PC-3 (cell line): ENCODE data around the gene ARHGEF6. TPM values are rescaled to one million over a fixed set of nuclear protein-coding genes. Genes with fewer than 3 reads are reported as not detected.

Experiments
- ATAC-seq: fragments of 200-7000 bp; cut with Tn5 transposase; 2 replicates; pipeline ENCODE4 v1.9.1; 2020; ENCODE audit warnings: mild to moderate bottlenecking, moderate library complexity
- BruUV-seq: library from RNA; stranded (reverse); fragments of 400-500 nt; replicated peaks from 2 replicates; lab custom pipeline; 2021; lab: Mats Ljungman, UMichigan
- CTCF ChIA-PET: fragments of 300-600 bp; sonication (Branson Sonifier 250); formaldehyde crosslinking; loops from one replicate; lab custom pipeline; 2022; ENCODE audit warnings: antibody characterized with exemption; lab: Charles Lee
- POLR2A ChIA-PET: fragments of 300-600 bp; sonication (Branson Sonifier 250); formaldehyde crosslinking; loops from one replicate; lab custom pipeline; 2022; ENCODE audit warnings: antibody characterized with exemption; ENCODE audit not compliant: unreplicated experiment; lab: Charles Lee
- DNase-seq: peaks from one replicate; pipeline ENCODE4 v3.0.0-alpha.2; 2015
- H2AFZ ChIP-seq: fragments of 300-600 bp; sonication (generic); 2 replicates; pipeline ENCODE4 v1.6.0; 2016; ENCODE audit warnings: antibody characterized with exemption, low read length
- H3F3A ChIP-seq: fragments of 300-600 bp; sonication (generic); one replicate; pipeline ENCODE4 v1.6.0; 2017; ENCODE audit warnings: antibody characterized with exemption, low read length, control low read depth, mild to moderate bottlenecking; ENCODE audit not compliant: unreplicated experiment
- H3K27ac ChIP-seq: fragments of 300-600 bp; sonication (generic); 2 replicates; pipeline ENCODE4 v1.5.1; 2016; ENCODE audit warnings: mild to moderate bottlenecking, low read length
- H3K27me3 ChIP-seq: fragments of 300-600 bp; sonication (generic); 2 replicates; pipeline ENCODE4 v1.6.1; 2016; ENCODE audit warnings: low read length, mixed read lengths
- H3K36me3 ChIP-seq: fragments of 300-600 bp; sonication (generic); 2 replicates; pipeline ENCODE4 v1.6.1; 2016; ENCODE audit warnings: low read depth, mixed run types, low read length, mixed read lengths
- H3K4me1 ChIP-seq: fragments of 300-600 bp; sonication (generic); 2 replicates; pipeline ENCODE4 v1.5.1; 2016; ENCODE audit warnings: low read length; ENCODE audit not compliant: insufficient read depth
- H3K4me2 ChIP-seq: fragments of 300-600 bp; sonication (generic); 2 replicates; pipeline ENCODE4 v1.6.0; 2016; ENCODE audit warnings: low read length
- H3K4me3 ChIP-seq: fragments of 300-600 bp; sonication (generic); 2 replicates; pipeline ENCODE4 v1.5.1; 2016; ENCODE audit warnings: mild to moderate bottlenecking, low read length, mixed read lengths
- H3K79me2 ChIP-seq: fragments of 300-600 bp; sonication (generic); 2 replicates; pipeline ENCODE4 v1.6.1; 2017; ENCODE audit warnings: low read length, mixed read lengths
- H3K9ac ChIP-seq: fragments of 300-600 bp; sonication (generic); 2 replicates; pipeline ENCODE4 v1.6.0; 2016; ENCODE audit warnings: mild to moderate bottlenecking, low read length
- H3K9me2 ChIP-seq: fragments of 300-600 bp; sonication (generic); replicated peaks from 2 replicates; pipeline ENCODE4 v1.6.1; 2016; ENCODE audit warnings: mixed run types, low read length, mixed read lengths
- H3K9me3 ChIP-seq: fragments of 300-600 bp; sonication (generic); 2 replicates; pipeline ENCODE4 v1.6.1; 2016; ENCODE audit warnings: low read length, mixed read lengths
- H4K20me1 ChIP-seq: fragments of 300-600 bp; sonication (generic); 2 replicates; pipeline ENCODE4 v1.6.1; 2016; ENCODE audit warnings: low read length, mixed read lengths
- EZH2 ChIP-seq: fragments of 300-600 bp; sonication (generic); IDR thresholded peaks from one replicate; pipeline ENCODE4 v1.6.1; 2017; ENCODE audit warnings: antibody characterized with exemption, mild to moderate bottlenecking, low read length; ENCODE audit not compliant: unreplicated experiment
- EZH2phosphoT487 ChIP-seq: fragments of 300-600 bp; sonication (generic); IDR thresholded peaks from 2 replicates; pipeline ENCODE4 v1.6.1; 2018; ENCODE audit warnings: mild to moderate bottlenecking, antibody characterized with exemption, low read length, borderline replicate concordance
- intact Hi-C: fragments of 100-400 bp; cut with micrococcal nuclease; formaldehyde crosslinking; loops from 2 replicates; pipeline ENCODE4 v1.9.0; 2023
- total RNA-seq: library from RNA; depleted of rRNA; stranded (reverse); fragments of >200 nt; gene quantifications from 2 replicates; pipeline ENCODE4 v1.2.3, GENCODE V29; 2014
- TF ChIP-seq, protein P1 (sequence below): fragments of 300-600 bp; sonication (generic); conservative IDR thresholded peaks from 2 replicates; pipeline ENCODE4 v1.5.1; 2017; ENCODE audit warnings: antibody characterized with exemption, low read depth, mild to moderate bottlenecking, low read length

Gene ARHGEF6
- total RNA-seq, 1 experiment from 2014 or later = 3.3 TPM

DNA sequence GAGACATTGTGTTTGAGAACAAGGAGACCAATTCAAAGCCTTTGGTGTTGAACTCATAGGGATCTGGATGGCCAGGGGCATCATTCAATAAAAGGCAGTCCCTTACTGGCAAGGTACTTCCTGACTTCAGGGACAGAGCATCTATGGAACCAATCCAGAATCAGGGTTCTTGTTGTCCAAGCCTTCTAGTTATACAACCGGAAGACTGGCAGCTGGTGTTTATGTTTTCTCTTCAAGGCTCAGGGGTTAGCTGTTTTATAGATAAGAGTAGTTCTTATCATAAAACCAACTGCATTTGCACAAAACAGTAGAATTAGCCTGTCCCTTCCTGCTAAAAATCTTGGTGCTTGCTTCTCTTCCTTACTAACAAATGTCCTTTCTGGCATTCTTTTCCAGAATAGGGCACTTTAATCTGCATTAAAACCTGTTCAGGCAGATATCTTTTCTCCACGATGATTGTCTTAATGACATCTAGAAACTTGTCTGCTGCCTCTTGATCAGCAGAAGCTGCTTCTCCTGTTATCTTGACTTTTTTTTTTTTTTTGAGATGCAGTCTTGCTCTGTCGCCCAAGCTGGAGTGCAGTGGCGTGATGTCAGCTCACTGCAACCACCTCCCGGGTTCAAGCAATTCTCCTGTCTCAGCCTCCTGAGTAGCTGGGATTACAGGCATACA lies 38.4 kb upstream of the ARHGEF6 start:
- no TSS peak for BruUV-seq
- H3K4me3 ChIP-seq = no peak overlapping the region

DNA sequence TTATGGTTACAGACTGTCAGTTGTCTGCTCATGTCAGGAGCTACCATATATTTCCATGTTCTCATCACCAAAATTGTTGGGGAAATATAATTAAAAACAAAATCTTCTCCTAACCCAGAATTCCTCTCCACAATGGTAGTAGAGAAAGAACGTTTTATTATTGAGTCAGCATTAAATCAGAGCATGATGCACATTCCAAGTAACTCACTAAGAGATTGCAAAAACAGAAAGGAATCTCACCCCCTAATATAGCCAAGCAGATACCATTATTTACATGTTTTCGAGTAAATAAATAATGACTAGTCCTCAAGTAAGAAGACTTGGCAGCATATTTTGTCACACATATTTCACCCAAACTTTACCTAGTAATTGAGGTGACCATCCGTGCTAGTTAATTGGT lies 36.2 kb upstream of the ARHGEF6 start:
- H2AFZ ChIP-seq = no peak overlapping the region
- no peak overlapping the region for H3K27ac ChIP-seq
- no peaks in the 10 kb centered on the region for H3K9me2 ChIP-seq
- intact Hi-C loops = no loop called here
- no peaks in the 10 kb centered on the region for H3K79me2 ChIP-seq
- H3K36me3 ChIP-seq = no peaks in the 10 kb centered on the region
- ChIA-PET POLR2A (no interaction called here), CTCF (no interaction called here)
- ATAC-seq (peak; percentile 43), DNase-seq (peak; percentile 56)
- H3F3A ChIP-seq = no peaks in the 10 kb centered on the region
- no peaks in the 10 kb centered on the region for H3K27me3 ChIP-seq
- no TSS peak for BruUV-seq
- H3K4me2 ChIP-seq = peak overlapping the region; percentile 46
- no peak overlapping the region for H3K9ac ChIP-seq
- no peaks in the 10 kb centered on the region for H3K9me3 ChIP-seq
- H3K4me3 ChIP-seq = no peak overlapping the region
- H3K4me1 ChIP-seq = peaks cover 12% of the 10 kb centered on the region
- TF ChIP-seq EZH2 = no peak
- TF ChIP-seq EZH2phosphoT487 = no peak
- TF ChIP-seq, protein P1, sequence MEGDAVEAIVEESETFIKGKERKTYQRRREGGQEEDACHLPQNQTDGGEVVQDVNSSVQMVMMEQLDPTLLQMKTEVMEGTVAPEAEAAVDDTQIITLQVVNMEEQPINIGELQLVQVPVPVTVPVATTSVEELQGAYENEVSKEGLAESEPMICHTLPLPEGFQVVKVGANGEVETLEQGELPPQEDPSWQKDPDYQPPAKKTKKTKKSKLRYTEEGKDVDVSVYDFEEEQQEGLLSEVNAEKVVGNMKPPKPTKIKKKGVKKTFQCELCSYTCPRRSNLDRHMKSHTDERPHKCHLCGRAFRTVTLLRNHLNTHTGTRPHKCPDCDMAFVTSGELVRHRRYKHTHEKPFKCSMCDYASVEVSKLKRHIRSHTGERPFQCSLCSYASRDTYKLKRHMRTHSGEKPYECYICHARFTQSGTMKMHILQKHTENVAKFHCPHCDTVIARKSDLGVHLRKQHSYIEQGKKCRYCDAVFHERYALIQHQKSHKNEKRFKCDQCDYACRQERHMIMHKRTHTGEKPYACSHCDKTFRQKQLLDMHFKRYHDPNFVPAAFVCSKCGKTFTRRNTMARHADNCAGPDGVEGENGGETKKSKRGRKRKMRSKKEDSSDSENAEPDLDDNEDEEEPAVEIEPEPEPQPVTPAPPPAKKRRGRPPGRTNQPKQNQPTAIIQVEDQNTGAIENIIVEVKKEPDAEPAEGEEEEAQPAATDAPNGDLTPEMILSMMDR = no peak
- H4K20me1 ChIP-seq = no peaks in the 10 kb centered on the region

More for the DNA sequence above, 38.4 kb upstream of the ARHGEF6 start:
- Histone ChIP-seq H2AFZ (no peak overlapping the region), H3F3A (no peaks in the 10 kb centered on the region), H3K36me3 (no peaks in the 10 kb centered on the region), H3K79me2 (no peaks in the 10 kb centered on the region), H3K4me2 (no peak overlapping the region), H3K9me2 (no peaks in the 10 kb centered on the region), H3K27ac (no peak overlapping the region), H3K9ac (no peak overlapping the region), H4K20me1 (no peaks in the 10 kb centered on the region), H3K27me3 (no peaks in the 10 kb centered on the region), H3K9me3 (no peaks in the 10 kb centered on the region), H3K4me1 (peaks cover 23% of the 10 kb centered on the region)
- POLR2A ChIA-PET = no interaction called here
- TF ChIP-seq EZH2 (no peak), EZH2phosphoT487 (no peak)
- TF ChIP-seq, protein P1 = no peak
- intact Hi-C loops = no loop called here
- ATAC-seq = no peak
- CTCF ChIA-PET = no interaction called here
- DNase-seq = no peak
